HG03460 (cell line): ENCODE measurements around the gene CYP4X1.
"Not testable (repeated sequence)": the region's sequence is repeated elsewhere in the genome, so short reads cannot be mapped to it uniquely, and the experiment has no call there.

Source experiments
- ATAC-seq: cut with Tn5 transposase; IDR thresholded peaks from one replicate; pipeline ENCODE4 v1.9.1; 2021; ENCODE audit not compliant: unreplicated experiment

CYP4X1 gene, protein sequence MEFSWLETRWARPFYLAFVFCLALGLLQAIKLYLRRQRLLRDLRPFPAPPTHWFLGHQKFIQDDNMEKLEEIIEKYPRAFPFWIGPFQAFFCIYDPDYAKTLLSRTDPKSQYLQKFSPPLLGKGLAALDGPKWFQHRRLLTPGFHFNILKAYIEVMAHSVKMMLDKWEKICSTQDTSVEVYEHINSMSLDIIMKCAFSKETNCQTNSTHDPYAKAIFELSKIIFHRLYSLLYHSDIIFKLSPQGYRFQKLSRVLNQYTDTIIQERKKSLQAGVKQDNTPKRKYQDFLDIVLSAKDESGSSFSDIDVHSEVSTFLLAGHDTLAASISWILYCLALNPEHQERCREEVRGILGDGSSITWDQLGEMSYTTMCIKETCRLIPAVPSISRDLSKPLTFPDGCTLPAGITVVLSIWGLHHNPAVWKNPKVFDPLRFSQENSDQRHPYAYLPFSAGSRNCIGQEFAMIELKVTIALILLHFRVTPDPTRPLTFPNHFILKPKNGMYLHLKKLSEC

GRCh38 chr1:47023268-47024140, at the start of gene CYP4X1:
Gene CYP4X1 (plus strand): TSS chr1:47023669. CDS start chr1:47023818, 149 bp downstream.
- ATAC-seq = no peak

DNA sequence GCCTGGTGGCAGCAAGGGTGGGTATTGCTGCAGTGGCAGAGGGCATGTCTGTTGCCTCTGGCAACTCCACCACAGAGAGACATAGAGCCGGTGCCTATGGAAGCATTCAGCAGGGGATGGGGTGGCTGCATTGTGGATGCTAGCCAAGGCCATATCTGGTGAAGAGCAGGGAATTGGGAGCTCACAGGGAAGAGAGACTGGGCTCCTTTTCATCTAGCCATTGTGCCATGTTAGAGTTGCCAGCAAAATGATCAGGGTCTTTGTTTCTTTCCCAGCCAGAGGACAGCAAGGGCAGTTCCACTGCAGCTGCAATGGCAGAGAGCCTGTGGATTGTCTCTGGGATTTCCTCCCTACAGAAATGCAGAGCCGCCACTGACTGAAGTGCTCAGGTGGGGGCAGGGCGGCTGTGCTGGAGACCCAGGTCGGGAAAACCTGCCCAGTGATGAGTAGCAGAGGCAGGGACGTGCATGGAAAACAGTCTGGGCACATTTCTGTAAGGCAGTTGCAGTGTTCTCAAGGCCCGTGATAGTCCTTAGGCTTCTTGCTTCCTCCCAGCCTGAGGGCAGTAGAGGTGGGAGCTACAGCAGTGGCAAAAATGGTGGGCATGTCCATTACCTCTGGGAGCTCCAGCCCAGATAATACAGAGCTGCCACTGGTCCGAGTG, 40.2 kb upstream of the CYP4X1 start:
- no peak for ATAC-seq

- no peak for ATAC-seq
These were observed 39.5 kb upstream of the CYP4X1 start for GRCh38 chr1:46983830-46984586.

- not testable (repeated sequence) for ATAC-seq
These were observed 32.9 kb upstream of the CYP4X1 start for GRCh38 chr1:46990541-46990940.

- no peak for ATAC-seq
These were observed 32.2 kb upstream of the CYP4X1 start for GRCh38 chr1:46991083-46991923.

GRCh38 chr1:46996659-46997281, 26.7 kb upstream of the CYP4X1 start:
- no peak for ATAC-seq

DNA sequence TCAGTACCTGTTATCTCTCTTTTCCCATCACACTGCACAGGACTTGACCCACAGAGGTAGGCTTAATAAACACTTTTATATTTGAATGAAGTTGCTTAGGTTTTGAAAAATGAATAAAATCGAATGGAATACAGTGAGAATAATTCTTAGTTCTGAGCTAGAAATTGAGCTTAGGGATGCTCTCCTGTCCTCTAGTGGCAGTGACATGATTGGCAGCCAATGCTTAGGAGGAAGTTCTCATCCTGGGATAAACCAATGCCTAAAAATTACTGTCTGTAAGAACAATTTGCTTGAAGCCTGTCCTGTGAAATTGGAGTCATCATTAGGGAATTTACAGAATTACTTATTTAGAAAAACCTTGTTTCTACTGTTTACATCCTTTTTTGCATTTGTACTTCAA, 21.3 kb upstream of the CYP4X1 start:
- ATAC-seq = no peak

- ATAC-seq = no peak
These were observed 19.5 kb upstream of the CYP4X1 start for GRCh38 chr1:47003896-47004403.

GRCh38 chr1:47006437-47006836, 17.0 kb upstream of the CYP4X1 start:
- ATAC-seq = not testable (repeated sequence)

DNA sequence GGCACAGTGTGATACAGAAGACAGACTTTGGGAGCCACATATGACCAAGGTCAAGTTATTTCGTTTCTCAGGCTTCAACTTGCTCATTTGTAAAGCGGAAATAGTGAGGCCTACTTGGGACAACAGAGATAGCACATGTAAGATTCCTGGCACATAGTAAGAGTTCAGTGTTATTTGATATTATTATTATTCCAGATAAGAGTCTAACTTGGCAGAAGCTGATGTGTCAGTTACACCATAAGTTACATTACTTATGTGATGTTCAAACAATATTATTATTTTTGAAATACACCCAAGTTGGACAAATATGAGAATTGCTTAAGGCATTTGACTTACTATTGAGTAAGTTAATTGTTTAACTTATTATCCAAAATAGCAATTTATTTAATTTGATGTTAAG, 10.2 kb upstream of the CYP4X1 start:
- no peak for ATAC-seq

DNA sequence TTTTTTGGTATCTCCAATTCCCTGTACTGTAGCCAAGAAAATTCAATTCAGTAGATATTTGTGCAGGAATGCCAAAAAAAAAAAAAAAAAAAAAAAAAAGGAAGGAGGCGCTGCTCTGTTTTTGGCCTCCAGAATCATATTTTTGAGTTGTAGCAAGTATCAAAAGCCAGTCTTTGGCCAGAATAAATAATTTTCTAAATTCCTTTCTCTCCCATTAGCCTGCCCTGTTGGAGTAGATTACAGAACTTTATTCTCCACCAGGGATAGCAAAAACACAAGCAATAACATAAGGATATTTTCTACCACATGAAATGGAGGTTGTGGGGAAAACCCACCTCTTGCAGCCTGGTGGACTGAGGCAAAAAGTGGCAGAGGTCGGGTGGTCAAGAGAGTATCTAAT, 2.4 kb upstream of the CYP4X1 start:
- ATAC-seq = no peak

- no peak for ATAC-seq
These were observed 802 bp downstream of the CYP4X1 start for GRCh38 chr1:47024141-47024801.

DNA sequence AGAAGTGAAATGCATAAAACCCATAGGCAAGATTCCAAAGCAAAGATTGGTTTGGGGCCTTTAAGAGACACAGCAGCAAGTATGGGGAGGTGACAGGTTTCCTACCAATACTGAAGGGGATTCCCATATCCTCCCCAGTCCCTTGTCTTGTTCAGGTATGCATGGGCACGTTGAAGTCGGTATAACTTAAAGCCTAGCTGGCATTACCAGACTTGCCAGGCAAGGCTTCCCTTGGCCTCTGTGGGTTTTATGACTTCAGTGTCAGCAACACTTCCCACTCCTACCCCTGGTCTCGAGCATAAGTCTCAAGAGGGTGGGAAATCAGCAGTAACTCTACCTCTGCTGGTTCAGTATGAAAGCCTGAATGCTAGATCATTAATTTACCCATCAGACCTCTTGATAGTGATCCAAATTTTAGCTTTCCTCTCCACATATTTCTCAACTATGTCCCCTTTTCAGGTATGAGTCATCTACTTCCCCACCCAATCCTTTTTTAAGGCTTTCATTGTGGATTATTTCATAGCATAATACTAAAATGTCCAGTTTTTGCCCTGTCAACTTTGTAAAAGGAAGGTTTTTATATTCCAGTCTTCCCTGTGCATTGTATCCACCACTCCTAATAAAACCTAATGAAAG, 6.8 kb downstream of the CYP4X1 start:
- ATAC-seq = no peak

- no peak for ATAC-seq
These were observed 7.6 kb downstream of the CYP4X1 start for GRCh38 chr1:47031059-47031458.

DNA sequence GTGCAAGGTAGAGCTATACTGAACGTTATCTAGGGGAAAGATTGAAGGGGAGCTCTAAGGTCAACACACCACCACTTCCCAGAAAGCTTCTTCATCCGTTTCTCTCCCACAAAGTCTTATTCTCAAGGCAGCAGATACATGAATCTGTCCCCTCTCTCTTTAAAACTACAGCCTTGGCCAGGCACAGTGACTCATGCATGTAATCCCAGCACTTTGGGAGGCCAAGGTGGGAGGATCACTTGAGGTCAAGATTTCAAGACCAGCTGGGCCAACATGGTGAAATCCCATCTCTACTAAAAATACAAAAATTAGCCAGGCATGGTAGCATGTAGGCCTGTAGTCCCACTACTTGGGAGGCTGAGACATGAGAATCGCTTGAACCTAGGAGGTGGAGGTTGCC, 8.1 kb downstream of the CYP4X1 start:
- no peak for ATAC-seq

- no peak for ATAC-seq
These were observed 13.3 kb downstream of the CYP4X1 start for GRCh38 chr1:47036764-47037163.

GRCh38 chr1:47059376-47059775, 35.9 kb downstream of the CYP4X1 start:
- no peak for ATAC-seq

GRCh38 chr1:47067097-47067594, 43.7 kb downstream of the CYP4X1 start, which contains the start of gene CYP4Z1:
Gene CYP4Z1 (plus strand): TSS chr1:47067231. CDS start chr1:47067491, 260 bp downstream.
- no peak for ATAC-seq
